GM12872 (cell line): Measurements from ENCODE around the gene PLLP.

ENCODE experiments used
- CTCF ChIP-seq: IDR thresholded peaks from 3 replicates; pipeline ENCODE4 v1.5.1; 2011; ENCODE audit warnings: low read depth, mild to moderate bottlenecking, low read length, moderate library complexity; ENCODE audit not compliant: insufficient read depth

Gene PLLP

GRCh38 chr16:57225978-57226377, 58.5 kb downstream of the PLLP start:
- TF ChIP-seq CTCF = no peak

DNA sequence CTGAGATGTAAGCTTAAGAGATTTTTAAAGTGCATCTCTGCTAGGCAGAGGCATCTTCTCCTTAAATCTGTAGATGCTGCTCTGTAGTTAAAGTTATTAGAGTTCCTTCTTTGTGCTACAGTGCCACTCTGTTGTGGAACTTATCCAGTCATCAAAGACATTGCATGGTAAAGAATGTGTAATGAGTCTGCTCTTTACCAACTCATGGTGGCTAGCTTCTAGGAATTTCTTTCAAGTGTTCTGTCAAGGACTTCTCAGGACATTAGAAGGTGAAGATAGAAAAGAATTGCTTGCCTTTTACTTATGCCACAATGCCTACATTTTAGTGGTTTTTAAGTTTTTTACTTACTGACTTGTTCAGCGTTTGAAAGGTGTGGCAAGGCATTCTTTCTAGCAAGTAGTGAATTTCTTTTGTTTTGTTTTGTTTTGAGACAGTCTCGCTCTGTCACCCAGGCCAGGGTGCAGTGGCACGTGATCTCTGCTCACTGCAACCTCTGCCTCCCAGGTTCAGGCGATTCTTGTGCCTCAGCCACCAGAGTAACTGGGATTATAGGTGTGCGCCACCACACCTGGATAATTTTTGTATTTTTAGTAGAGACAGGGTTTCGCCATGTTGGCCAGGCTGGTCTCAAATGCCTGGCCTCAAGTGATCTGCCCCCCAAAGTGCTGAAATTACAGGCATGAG, 59.7 kb downstream of the PLLP start:
- TF ChIP-seq CTCF = no peak

DNA sequence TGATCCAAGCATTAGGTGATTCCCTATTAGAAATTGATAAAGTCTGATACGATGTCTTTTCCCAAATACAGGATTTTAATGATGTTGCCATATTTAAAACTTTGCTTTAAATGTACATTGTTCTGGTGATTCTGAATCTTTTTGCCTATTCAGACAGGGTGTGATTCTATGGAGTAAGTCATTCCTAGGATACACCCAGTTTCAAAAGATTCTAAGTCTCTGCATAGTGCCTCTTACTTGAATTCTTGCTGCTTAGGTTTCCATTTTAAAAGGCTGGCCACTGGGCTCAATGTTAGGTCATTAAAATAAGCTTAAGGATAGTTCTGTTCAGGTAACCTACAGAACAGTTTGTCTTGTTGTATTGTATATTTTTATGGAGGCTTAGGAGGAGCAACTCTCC, 61.4 kb downstream of the PLLP start:
- no peak for TF ChIP-seq CTCF

GRCh38 chr16:57216968-57217367, 67.5 kb downstream of the PLLP start:
- no peak for TF ChIP-seq CTCF

- TF ChIP-seq CTCF = no peak
Observed at GRCh38 chr16:57213462-57213861, 71.0 kb downstream of the PLLP start.

DNA sequence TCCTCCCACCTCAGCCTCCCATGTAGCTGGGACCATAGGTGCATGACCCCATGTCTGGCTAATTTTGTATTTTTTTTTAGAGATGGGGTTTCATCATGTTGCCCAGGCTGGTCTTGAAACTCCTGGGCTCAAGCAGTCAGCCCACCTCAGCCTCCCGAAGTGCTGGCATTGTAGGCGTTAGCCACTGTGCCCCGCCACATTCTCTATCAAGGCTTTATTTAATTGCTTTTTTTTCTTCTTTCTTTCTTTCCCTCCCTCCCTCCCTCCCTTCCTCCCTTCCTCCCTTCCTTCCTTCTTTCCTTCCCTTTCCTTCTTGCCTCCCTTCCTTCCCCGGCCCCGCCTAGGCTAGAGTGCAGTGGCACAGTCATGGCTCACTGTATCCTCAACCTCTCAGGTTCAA, 74.7 kb downstream of the PLLP start:
- TF ChIP-seq CTCF = no peak

GRCh38 chr16:57208926-57209325, 75.5 kb downstream of the PLLP start:
- no peak for TF ChIP-seq CTCF
